HepG2 (cell line): Measurements from ENCODE around the gene LAMC1. TPM values are rescaled to one million over a fixed set of nuclear protein-coding genes. Genes with fewer than 3 reads are reported as not detected.

Experiments used
- ATF7 ChIP-seq, 2 experiments: fragments of 450-650 bp in 1 of 2; sonication (generic) in 1 of 2; formaldehyde crosslinking in 1 of 2; IDR thresholded peaks; 2 replicates each; pipeline versions ENCODE4 v1.4.0 to v1.6.1; 2016 to 2020; ENCODE audit warnings: antibody characterized with exemption in 1 of 2, mild to moderate bottlenecking in 1 of 2, missing genetic modification reagents in 1 of 2
- BORCS8-MEF2B ChIP-seq: sonication (generic); formaldehyde crosslinking; IDR thresholded peaks from 2 replicates; pipeline ENCODE4 v1.8.0; 2022; ENCODE audit warnings: mild to moderate bottlenecking, missing genetic modification reagents
- CREB1 ChIP-seq, 2 experiments: fragments of 450-650 bp in 1 of 2; IDR thresholded peaks; 2 replicates each; pipeline ENCODE4 v1.6.1; 2016 to 2017; ENCODE audit warnings: control low read depth in 1 of 2, mild to moderate bottlenecking in 1 of 2, missing compliant biosample characterization in 1 of 2, missing genetic modification characterization in 1 of 2
- ELF1 ChIP-seq: sonication (generic); formaldehyde crosslinking; IDR thresholded peaks from 2 replicates; pipeline ENCODE4 v1.4.0; 2020; ENCODE audit warnings: missing genetic modification reagents
- IRF2 ChIP-seq: IDR thresholded peaks from 2 replicates; pipeline ENCODE4 v1.6.1; 2018; ENCODE audit warnings: missing genetic modification reagents, missing compliant biosample characterization
- MXI1 ChIP-seq: IDR thresholded peaks from 3 replicates; pipeline ENCODE4 v1.6.1; 2012; ENCODE audit warnings: low read depth, low read length, inconsistent platforms, borderline replicate concordance
- PRPF4 ChIP-seq: fragments of 200-400 bp; formaldehyde crosslinking; IDR thresholded peaks from 2 replicates; pipeline ENCODE4 v1.6.1; 2016; ENCODE audit warnings: low read length, low read depth; ENCODE audit not compliant: poor library complexity, severe bottlenecking
- RARA ChIP-seq: IDR thresholded peaks from 2 replicates; pipeline ENCODE4 v1.6.1; 2016; ENCODE audit warnings: missing genetic modification reagents, missing compliant biosample characterization
- RBAK ChIP-seq: sonication (generic); formaldehyde crosslinking; IDR thresholded peaks from 2 replicates; pipeline ENCODE4 v1.5.1; 2020; ENCODE audit warnings: mild to moderate bottlenecking, missing genetic modification reagents
- SMAD3 ChIP-seq: sonication (generic); formaldehyde crosslinking; IDR thresholded peaks from 2 replicates; pipeline ENCODE4 v1.4.0; 2020; ENCODE audit warnings: missing genetic modification reagents
- SMAD9 ChIP-seq: sonication (generic); formaldehyde crosslinking; IDR thresholded peaks from 2 replicates; pipeline ENCODE4 v1.5.1; 2020; ENCODE audit warnings: mild to moderate bottlenecking, missing genetic modification reagents
- SYNCRIP ChIP-seq: fragments of 200-400 bp; formaldehyde crosslinking; IDR thresholded peaks from 2 replicates; pipeline ENCODE4 v1.6.1; 2018; ENCODE audit warnings: mild to moderate bottlenecking, low read depth, low read length; ENCODE audit not compliant: insufficient read depth
- ZNF232 ChIP-seq: sonication (generic); formaldehyde crosslinking; IDR thresholded peaks from 2 replicates; pipeline ENCODE4 v1.4.0; 2020; ENCODE audit warnings: missing genetic modification reagents, borderline replicate concordance
- ZNF282 ChIP-seq: fragments of 450-650 bp; IDR thresholded peaks from 2 replicates; pipeline ENCODE4 v1.6.1; 2018; ENCODE audit not compliant: partially characterized antibody
- ZNF441 ChIP-seq: sonication (generic); formaldehyde crosslinking; IDR thresholded peaks from 2 replicates; pipeline ENCODE4 v1.7.0; 2021; ENCODE audit warnings: missing genetic modification reagents, borderline replicate concordance
- ZNF530 ChIP-seq: sonication (generic); formaldehyde crosslinking; IDR thresholded peaks from 2 replicates; pipeline ENCODE4 v1.5.0; 2020; ENCODE audit warnings: low read depth, mild to moderate bottlenecking, missing genetic modification reagents
- ZSCAN31 ChIP-seq: sonication (generic); formaldehyde crosslinking; IDR thresholded peaks from 2 replicates; pipeline ENCODE4 v1.5.0; 2020; ENCODE audit warnings: low read depth, mild to moderate bottlenecking, missing genetic modification reagents
- polyA plus RNA-seq, 8 experiments: library from polyadenylated mRNA; depleted of rRNA in 3 of 8; stranded (reverse) in 7 of 8; unstranded in 1 of 8; fragments of >200 nt; fragmentation: Illumina TruSeq in 4 of 8; extraction: Trizol in 4 of 8; gene quantifications; 2 replicates each; pipeline versions ENCODE4 v1.2.1 to v1.2.3, GENCODE V29; 2011 to 2016; ENCODE audit warnings: low read depth in 4 of 8, missing spikeins in 1 of 8, mixed read lengths in 1 of 8; ENCODE audit not compliant: insufficient read depth in 1 of 8
- total RNA-seq, 5 experiments: library from RNA; depleted of rRNA; stranded (reverse); fragments of >200 nt; fragmentation: Illumina TruSeq; extraction: Trizol; gene quantifications; 2 replicates each; pipeline ENCODE4 v1.2.3, GENCODE V29; 2016; ENCODE audit warnings: low read depth in 1 of 5
- TF ChIP-seq, protein P1 (sequence below): sonication (generic); formaldehyde crosslinking; conservative IDR thresholded peaks from 2 replicates; pipeline ENCODE4 v1.8.1; 2023; ENCODE audit warnings: missing genetic modification reagents
- TF ChIP-seq, protein P2 (sequence below): sonication (generic); formaldehyde crosslinking; IDR thresholded peaks from 2 replicates; pipeline ENCODE4 v1.8.0; 2022; ENCODE audit warnings: missing genetic modification reagents, mild to moderate bottlenecking, moderate library complexity, borderline replicate concordance
- TF ChIP-seq, protein P3 (sequence below): sonication (generic); formaldehyde crosslinking; IDR thresholded peaks from 2 replicates; pipeline ENCODE4 v1.4.0; 2020; ENCODE audit warnings: missing genetic modification reagents
- TF ChIP-seq, protein P4 (sequence below): sonication (generic); formaldehyde crosslinking; IDR thresholded peaks from 2 replicates; pipeline ENCODE4 v1.4.0; 2020; ENCODE audit warnings: missing genetic modification reagents

Gene LAMC1
- total and polyA plus RNA-seq, 2 of the 13 experiments (the other 11 are each of a cell fraction or from before 2014, with no cell fraction given), result 58.5 to 137 TPM

DNA sequence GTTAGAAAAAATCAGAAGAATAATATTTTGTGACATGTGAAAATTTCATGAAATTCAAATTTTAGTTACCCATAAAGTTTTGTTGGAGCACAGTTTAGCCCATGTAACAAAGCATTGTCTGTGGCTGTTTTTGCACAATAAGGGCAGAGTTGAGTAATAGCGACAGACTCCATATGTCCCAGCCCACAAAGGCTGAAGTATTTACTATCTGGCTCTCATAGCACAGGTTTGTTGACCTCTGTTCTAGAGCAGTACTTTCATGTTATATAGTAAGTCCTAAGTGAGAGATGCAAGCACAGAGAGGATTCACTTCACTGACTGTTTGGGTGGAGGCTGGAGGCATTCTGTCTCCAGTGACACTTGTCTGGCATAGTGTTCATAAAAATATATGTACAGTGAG is 6.8 kb downstream of the LAMC1 start (continued):
- TF ChIP-seq ZNF282 (no peak), ATF7 (IDR thresholded peaks at IDR 0.05) (no peak), ATF7 (CRISPR knock-in tag; IDR thresholded peaks at IDR 0.05) (no peak), MXI1 (peak; percentile 36; the same call in 1 of the 3 replicates), SMAD3 (peak; percentile 85), CREB1 (IDR thresholded peaks at IDR 0.05) (no peak), CREB1 (CRISPR knock-in tag; IDR thresholded peaks at IDR 0.05) (no peak; the same call in 1 of the 2 replicates), ZNF232 (CRISPR knock-in tag) (no peak), ELF1 (CRISPR knock-in tag) (no peak), RBAK (CRISPR knock-in tag) (no peak), ZSCAN31 (CRISPR knock-in tag) (no peak), RARA (CRISPR knock-in tag) (peak; percentile 80), BORCS8-MEF2B (no peak), SYNCRIP (no peak), ZNF530 (no peak), ZNF441 (no peak), SMAD9 (no peak), PRPF4 (no peak), IRF2 (CRISPR knock-in tag) (peak; percentile 92)
- TF ChIP-seq, protein P1, sequence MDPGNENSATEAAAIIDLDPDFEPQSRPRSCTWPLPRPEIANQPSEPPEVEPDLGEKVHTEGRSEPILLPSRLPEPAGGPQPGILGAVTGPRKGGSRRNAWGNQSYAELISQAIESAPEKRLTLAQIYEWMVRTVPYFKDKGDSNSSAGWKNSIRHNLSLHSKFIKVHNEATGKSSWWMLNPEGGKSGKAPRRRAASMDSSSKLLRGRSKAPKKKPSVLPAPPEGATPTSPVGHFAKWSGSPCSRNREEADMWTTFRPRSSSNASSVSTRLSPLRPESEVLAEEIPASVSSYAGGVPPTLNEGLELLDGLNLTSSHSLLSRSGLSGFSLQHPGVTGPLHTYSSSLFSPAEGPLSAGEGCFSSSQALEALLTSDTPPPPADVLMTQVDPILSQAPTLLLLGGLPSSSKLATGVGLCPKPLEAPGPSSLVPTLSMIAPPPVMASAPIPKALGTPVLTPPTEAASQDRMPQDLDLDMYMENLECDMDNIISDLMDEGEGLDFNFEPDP (CRISPR knock-in tag), result 0 out of 2 replicates have a peak, but pooled peaks have one; percentile 1
- TF ChIP-seq, protein P2, sequence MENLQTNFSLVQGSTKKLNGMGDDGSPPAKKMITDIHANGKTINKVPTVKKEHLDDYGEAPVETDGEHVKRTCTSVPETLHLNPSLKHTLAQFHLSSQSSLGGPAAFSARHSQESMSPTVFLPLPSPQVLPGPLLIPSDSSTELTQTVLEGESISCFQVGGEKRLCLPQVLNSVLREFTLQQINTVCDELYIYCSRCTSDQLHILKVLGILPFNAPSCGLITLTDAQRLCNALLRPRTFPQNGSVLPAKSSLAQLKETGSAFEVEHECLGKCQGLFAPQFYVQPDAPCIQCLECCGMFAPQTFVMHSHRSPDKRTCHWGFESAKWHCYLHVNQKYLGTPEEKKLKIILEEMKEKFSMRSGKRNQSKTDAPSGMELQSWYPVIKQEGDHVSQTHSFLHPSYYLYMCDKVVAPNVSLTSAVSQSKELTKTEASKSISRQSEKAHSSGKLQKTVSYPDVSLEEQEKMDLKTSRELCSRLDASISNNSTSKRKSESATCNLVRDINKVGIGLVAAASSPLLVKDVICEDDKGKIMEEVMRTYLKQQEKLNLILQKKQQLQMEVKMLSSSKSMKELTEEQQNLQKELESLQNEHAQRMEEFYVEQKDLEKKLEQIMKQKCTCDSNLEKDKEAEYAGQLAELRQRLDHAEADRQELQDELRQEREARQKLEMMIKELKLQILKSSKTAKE, result peak; percentile 54; the same call in 1 of the 2 replicates
- TF ChIP-seq, protein P3, sequence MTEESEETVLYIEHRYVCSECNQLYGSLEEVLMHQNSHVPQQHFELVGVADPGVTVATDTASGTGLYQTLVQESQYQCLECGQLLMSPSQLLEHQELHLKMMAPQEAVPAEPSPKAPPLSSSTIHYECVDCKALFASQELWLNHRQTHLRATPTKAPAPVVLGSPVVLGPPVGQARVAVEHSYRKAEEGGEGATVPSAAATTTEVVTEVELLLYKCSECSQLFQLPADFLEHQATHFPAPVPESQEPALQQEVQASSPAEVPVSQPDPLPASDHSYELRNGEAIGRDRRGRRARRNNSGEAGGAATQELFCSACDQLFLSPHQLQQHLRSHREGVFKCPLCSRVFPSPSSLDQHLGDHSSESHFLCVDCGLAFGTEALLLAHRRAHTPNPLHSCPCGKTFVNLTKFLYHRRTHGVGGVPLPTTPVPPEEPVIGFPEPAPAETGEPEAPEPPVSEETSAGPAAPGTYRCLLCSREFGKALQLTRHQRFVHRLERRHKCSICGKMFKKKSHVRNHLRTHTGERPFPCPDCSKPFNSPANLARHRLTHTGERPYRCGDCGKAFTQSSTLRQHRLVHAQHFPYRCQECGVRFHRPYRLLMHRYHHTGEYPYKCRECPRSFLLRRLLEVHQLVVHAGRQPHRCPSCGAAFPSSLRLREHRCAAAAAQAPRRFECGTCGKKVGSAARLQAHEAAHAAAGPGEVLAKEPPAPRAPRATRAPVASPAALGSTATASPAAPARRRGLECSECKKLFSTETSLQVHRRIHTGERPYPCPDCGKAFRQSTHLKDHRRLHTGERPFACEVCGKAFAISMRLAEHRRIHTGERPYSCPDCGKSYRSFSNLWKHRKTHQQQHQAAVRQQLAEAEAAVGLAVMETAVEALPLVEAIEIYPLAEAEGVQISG (CRISPR knock-in tag), result 0 out of 2 replicates have a peak, but pooled peaks have one; percentile 34
- TF ChIP-seq, protein P4, sequence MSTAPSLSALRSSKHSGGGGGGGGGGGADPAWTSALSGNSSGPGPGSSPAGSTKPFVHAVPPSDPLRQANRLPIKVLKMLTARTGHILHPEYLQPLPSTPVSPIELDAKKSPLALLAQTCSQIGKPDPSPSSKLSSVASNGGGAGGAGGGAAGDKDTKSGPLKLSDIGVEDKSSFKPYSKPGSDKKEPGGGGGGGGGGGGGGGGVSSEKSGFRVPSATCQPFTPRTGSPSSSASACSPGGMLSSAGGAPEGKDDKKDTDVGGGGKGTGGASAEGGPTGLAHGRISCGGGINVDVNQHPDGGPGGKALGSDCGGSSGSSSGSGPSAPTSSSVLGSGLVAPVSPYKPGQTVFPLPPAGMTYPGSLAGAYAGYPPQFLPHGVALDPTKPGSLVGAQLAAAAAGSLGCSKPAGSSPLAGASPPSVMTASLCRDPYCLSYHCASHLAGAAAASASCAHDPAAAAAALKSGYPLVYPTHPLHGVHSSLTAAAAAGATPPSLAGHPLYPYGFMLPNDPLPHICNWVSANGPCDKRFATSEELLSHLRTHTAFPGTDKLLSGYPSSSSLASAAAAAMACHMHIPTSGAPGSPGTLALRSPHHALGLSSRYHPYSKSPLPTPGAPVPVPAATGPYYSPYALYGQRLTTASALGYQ (CRISPR knock-in tag), result no peak
